ENCODE measurements around the gene RAB5IF. TPM values are rescaled to one million over a fixed set of nuclear protein-coding genes. Genes with fewer than 3 reads are reported as not detected.

The RAB5IF gene
- total and polyA plus RNA-seq, 2 donors from 2014 or later: 71.0 to 110 TPM

DNA sequence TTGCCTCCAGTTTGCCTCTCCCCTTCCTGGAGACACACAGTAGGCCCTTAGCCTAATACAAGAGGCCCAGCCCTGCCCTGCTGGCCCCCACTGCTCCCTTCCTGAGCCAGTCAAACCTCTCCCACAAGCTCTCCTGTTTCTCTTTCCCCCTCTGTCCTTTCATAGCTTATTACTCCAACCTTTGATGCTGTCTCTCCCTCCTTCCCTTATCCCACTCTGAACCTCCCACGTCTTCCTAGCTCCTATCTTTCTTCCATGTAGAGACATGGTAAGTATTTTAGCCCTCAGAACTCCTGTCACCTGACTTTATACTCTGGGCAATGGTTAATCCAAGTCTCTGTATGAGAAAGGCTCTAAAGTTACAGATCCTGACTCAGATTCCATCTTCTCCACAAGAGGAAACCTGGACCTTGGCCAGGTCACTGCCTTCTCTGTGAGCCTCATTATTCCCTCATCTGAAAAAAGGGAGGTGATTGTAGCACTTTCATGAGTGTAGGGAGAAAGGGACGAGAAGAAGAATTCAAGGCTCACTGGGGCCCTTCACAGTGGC, 25.5 kb upstream of the RAB5IF start:
- no peak for FAIRE-seq
- H3K36me3 ChIP-seq (ENCODE audit: control insufficient read depth in 2 of 3, insufficient read depth in 3 of 3, low read length in 3 of 3): peaks cover 6 to 21% (median 14%) of the 10 kb centered on the region in 3 donors
- H3K9ac ChIP-seq (ENCODE audit: low read length in 3 of 3): no peak overlapping the region
- H3K4me1 ChIP-seq (ENCODE audit: control insufficient read depth in 2 of 3, insufficient read depth in 2 of 3, low read depth in 1 of 3, low read length in 3 of 3): peaks cover 0 to 27% (median 23%) of the 10 kb centered on the region in 3 donors
- intact Hi-C loops (cut with DNase I): no loop called here
- TF ChIP-seq, protein P1, sequence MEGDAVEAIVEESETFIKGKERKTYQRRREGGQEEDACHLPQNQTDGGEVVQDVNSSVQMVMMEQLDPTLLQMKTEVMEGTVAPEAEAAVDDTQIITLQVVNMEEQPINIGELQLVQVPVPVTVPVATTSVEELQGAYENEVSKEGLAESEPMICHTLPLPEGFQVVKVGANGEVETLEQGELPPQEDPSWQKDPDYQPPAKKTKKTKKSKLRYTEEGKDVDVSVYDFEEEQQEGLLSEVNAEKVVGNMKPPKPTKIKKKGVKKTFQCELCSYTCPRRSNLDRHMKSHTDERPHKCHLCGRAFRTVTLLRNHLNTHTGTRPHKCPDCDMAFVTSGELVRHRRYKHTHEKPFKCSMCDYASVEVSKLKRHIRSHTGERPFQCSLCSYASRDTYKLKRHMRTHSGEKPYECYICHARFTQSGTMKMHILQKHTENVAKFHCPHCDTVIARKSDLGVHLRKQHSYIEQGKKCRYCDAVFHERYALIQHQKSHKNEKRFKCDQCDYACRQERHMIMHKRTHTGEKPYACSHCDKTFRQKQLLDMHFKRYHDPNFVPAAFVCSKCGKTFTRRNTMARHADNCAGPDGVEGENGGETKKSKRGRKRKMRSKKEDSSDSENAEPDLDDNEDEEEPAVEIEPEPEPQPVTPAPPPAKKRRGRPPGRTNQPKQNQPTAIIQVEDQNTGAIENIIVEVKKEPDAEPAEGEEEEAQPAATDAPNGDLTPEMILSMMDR (IDR thresholded peaks at IDR 0.05; ENCODE audit: borderline replicate concordance, extremely low read depth, insufficient read depth): no peak
- H3K4me3 ChIP-seq (ENCODE audit: low read length in 3 of 3): no peak overlapping the region
- peak overlapping the region; percentile 32 to 48 for H3K27ac ChIP-seq (ENCODE audit: low read depth in 2 of 2, low read length in 2 of 2)
- DNase-seq: peak in 2 of 5 donors; percentile 35 to 75
- H3K27me3 ChIP-seq (ENCODE audit: control insufficient read depth, insufficient read depth, low read length): no peaks in the 10 kb centered on the region
- H3K9me3 ChIP-seq (ENCODE audit: control insufficient read depth in 2 of 3, insufficient read depth in 1 of 3, low read length in 3 of 3): no peaks in the 10 kb centered on the region

- H3K27me3 ChIP-seq (ENCODE audit: control insufficient read depth, insufficient read depth, low read length): no peaks in the 10 kb centered on the region
- TF ChIP-seq, protein P1 (IDR thresholded peaks at IDR 0.05; ENCODE audit: borderline replicate concordance, extremely low read depth, insufficient read depth): no peak
- H3K9ac ChIP-seq (ENCODE audit: low read length in 3 of 3): no peak overlapping the region
- H3K4me1 ChIP-seq (ENCODE audit: control insufficient read depth in 2 of 3, insufficient read depth in 2 of 3, low read depth in 1 of 3, low read length in 3 of 3): peaks cover 0 to 23% (median 17%) of the 10 kb centered on the region in 3 donors
- no peak for FAIRE-seq
- H3K9me3 ChIP-seq (ENCODE audit: control insufficient read depth in 2 of 3, insufficient read depth in 1 of 3, low read length in 3 of 3): no peaks in the 10 kb centered on the region
- peaks cover 6 to 21% (median 14%) of the 10 kb centered on the region in 3 donors for H3K36me3 ChIP-seq (ENCODE audit: control insufficient read depth in 2 of 3, insufficient read depth in 3 of 3, low read length in 3 of 3)
- no peak overlapping the region for H3K27ac ChIP-seq (ENCODE audit: low read depth in 2 of 2, low read length in 2 of 2)
- no peak for DNase-seq
- intact Hi-C loops (cut with DNase I): no loop called here
- no peak overlapping the region for H3K4me3 ChIP-seq (ENCODE audit: low read length in 3 of 3)
Measured at GRCh38 chr20:36582322-36582721, 23.3 kb upstream of the RAB5IF start.

DNA sequence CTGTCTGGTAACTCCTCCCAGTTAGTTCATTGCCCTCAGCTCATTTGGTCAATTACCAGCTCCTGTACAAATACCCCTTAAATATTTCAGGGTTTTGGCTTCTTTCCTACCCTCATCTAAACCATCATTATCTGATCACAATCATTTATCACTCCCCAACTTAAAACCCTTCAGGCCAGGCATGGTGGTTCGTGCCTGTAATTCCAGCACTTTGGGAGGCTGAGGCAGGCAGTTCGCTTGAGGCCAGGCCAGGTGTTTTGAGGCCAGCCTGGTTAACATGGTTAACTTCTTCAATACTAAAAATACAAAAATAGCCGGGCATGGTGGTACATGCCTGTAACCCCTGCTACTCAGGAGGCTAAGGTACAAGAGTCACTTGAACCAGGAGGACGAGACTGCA, 22.8 kb upstream of the RAB5IF start:
- TF ChIP-seq, protein P1 (IDR thresholded peaks at IDR 0.05; ENCODE audit: borderline replicate concordance, extremely low read depth, insufficient read depth): no peak
- no peaks in the 10 kb centered on the region for H3K9me3 ChIP-seq (ENCODE audit: control insufficient read depth in 2 of 3, insufficient read depth in 1 of 3, low read length in 3 of 3)
- no peak overlapping the region for H3K9ac ChIP-seq (ENCODE audit: low read length in 3 of 3)
- no peak for DNase-seq
- no peak overlapping the region for H3K27ac ChIP-seq (ENCODE audit: low read depth in 2 of 2, low read length in 2 of 2)
- peaks cover 6 to 21% (median 14%) of the 10 kb centered on the region in 3 donors for H3K36me3 ChIP-seq (ENCODE audit: control insufficient read depth in 2 of 3, insufficient read depth in 3 of 3, low read length in 3 of 3)
- peaks cover 0 to 23% (median 17%) of the 10 kb centered on the region in 3 donors for H3K4me1 ChIP-seq (ENCODE audit: control insufficient read depth in 2 of 3, insufficient read depth in 2 of 3, low read depth in 1 of 3, low read length in 3 of 3)
- intact Hi-C loops (cut with DNase I): no loop called here
- H3K27me3 ChIP-seq (ENCODE audit: control insufficient read depth, insufficient read depth, low read length): no peaks in the 10 kb centered on the region
- FAIRE-seq: no peak
- H3K4me3 ChIP-seq (ENCODE audit: low read length in 3 of 3): no peak overlapping the region

Data from kidney (tissue), 14 donors.